RWPE1 (cell line): ENCODE measurements around the gene HOXD12.

Source experiments
- CTCF ChIA-PET: fragments of 350-600 bp; sonication (Branson Sonifier 250); formaldehyde crosslinking; extraction: SDS; loops from one replicate; lab custom pipeline; 2021; lab: Yijun Ruan, JAX
- POLR2A ChIA-PET: fragments of 400-600 bp; formaldehyde crosslinking; extraction: SDS; loops from one replicate; lab custom pipeline; 2020; ENCODE audit warnings: antibody characterized with exemption; ENCODE audit not compliant: low non-redundant PET; lab: Yijun Ruan, JAX
- DNase-seq: peaks from one replicate; pipeline ENCODE4 v3.0.0; 2012; ENCODE audit warnings: low spot score
- H3K27ac ChIP-seq: fragments of 450-650 bp; 2 replicates; pipeline ENCODE4 v1.5.1; 2017
- TF ChIP-seq, protein P1 (sequence below): fragments of 450-650 bp; conservative IDR thresholded peaks from 2 replicates; pipeline ENCODE4 v1.5.1; 2017; ENCODE audit warnings: low read depth, mild to moderate bottlenecking

Gene HOXD12

GRCh38 chr2:176148751-176149421 lies 49.3 kb downstream of the HOXD12 start:
- CTCF ChIA-PET, result interaction anchor here (1.1 kb wide), 1 partner anchor 13 kb away, joined by 3 read pairs; no protein-coding TSS in a partner anchor
- TF ChIP-seq, protein P1, sequence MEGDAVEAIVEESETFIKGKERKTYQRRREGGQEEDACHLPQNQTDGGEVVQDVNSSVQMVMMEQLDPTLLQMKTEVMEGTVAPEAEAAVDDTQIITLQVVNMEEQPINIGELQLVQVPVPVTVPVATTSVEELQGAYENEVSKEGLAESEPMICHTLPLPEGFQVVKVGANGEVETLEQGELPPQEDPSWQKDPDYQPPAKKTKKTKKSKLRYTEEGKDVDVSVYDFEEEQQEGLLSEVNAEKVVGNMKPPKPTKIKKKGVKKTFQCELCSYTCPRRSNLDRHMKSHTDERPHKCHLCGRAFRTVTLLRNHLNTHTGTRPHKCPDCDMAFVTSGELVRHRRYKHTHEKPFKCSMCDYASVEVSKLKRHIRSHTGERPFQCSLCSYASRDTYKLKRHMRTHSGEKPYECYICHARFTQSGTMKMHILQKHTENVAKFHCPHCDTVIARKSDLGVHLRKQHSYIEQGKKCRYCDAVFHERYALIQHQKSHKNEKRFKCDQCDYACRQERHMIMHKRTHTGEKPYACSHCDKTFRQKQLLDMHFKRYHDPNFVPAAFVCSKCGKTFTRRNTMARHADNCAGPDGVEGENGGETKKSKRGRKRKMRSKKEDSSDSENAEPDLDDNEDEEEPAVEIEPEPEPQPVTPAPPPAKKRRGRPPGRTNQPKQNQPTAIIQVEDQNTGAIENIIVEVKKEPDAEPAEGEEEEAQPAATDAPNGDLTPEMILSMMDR, result no peak
- no peak overlapping the region for H3K27ac ChIP-seq
- no peak for DNase-seq
- POLR2A ChIA-PET, result no interaction called here

- DNase-seq, result no peak
- TF ChIP-seq, protein P1, result no peak
- POLR2A ChIA-PET, result no interaction called here
- H3K27ac ChIP-seq, result no peak overlapping the region
- CTCF ChIA-PET, result no interaction called here
Measured at GRCh38 chr2:176149481-176149938, 49.9 kb downstream of the HOXD12 start.

- CTCF ChIA-PET, result no interaction called here
- H3K27ac ChIP-seq, result no peak overlapping the region
- TF ChIP-seq, protein P1, result no peak
- POLR2A ChIA-PET, result no interaction called here
- no peak for DNase-seq
Measured at GRCh38 chr2:176149939-176150583, 50.5 kb downstream of the HOXD12 start.

DNA sequence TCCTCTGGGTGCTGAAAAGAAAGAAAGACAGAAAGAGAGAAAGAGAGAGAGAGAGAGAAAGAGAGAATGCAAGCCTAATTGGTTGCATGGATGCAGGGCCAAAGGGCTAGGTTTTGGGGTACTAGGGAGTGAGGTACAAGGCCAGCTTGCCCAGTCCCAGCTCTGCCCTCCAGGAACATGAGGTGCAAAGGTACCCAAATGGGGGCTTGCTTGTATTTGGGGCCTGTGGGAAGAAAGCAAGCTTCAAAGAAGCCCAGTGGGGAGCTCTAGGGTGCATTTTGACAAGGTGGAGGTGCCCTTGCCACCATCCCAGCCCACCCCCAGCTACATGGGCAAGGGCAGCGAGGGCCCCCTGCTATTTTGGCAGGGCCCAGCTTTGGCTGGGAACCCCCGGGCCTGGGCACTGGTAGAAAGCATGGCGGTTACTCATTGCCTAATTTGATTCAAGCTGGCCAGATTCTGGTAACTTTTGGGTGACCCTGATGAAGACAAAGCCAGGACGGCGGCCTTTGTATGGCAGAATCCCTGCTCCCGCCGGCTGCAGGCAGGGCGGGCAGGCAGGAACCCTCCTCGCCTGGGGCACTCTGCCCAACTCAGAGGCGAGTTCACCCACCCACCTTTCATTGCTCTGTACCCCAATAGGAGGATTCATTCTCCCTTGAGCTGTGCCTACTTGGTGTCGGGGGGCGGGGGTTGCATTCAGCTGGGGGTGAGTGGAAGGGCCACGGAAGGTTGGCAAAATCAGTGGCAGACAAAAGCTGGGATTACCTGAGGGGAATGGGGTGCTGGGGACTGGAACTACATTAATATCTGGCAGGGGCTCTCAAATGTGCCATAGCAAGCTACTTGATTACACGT lies 51.2 kb downstream of the HOXD12 start:
- DNase-seq, result no peak
- no peak overlapping the region for H3K27ac ChIP-seq
- ChIA-PET POLR2A (no interaction called here), CTCF (interaction anchor here (0.6 kb wide), 1 partner anchor 1654 kb away, joined by 3 read pairs; no protein-coding TSS in a partner anchor)
- TF ChIP-seq, protein P1, result no peak

DNA sequence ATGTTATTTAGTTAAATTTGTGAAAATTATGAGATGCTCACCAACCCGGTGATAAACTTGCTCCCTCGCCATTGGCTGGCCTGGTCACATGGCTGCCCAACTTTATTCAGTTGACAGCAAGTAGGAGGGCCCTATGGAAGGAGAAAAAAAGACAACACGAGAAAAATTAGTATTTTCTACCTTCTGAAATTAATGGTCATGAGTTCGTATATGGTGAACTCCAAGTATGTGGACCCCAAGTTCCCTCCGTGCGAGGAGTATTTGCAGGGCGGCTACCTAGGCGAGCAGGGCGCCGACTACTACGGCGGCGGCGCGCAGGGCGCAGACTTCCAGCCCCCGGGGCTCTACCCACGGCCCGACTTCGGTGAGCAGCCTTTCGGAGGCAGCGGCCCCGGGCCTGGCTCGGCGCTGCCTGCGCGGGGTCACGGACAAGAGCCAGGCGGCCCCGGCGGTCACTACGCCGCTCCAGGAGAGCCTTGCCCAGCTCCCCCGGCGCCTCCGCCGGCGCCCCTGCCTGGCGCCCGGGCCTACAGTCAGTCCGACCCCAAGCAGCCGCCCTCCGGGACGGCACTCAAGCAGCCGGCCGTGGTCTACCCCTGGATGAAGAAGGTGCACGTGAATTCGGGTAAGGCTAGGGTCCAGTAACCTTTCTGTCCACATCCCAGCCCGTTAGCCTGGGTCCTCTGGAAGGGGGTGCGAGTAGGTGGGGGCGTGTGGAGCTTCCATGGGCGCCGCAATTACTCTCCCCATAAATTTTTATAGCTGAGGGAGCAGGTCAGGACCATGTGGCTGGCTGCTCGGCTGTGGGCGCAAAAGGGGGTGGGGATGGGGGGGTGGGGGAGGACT lies 52.1 kb downstream of the HOXD12 start, which contains the start of gene HOXD4:
HOXD4 (plus strand) TSS at position 109 of the 846 bp plus-strand sequence; CDS start at position 193, 84 bp downstream.
- ChIA-PET CTCF (interaction anchor here (0.6 kb wide), 1 partner anchor 1655 kb away, joined by 3 read pairs; no protein-coding TSS in a partner anchor), POLR2A (no interaction called here)
- DNase-seq, result no peak
- TF ChIP-seq, protein P1, result no peak
- no peak within 1 kb of the TSS for H3K27ac ChIP-seq
